SK-N-SH treated with all-trans-retinoic acid at 6 μM for 48 hours (cell line): Measurements from ENCODE around the gene RBM6.
"Not testable (repeated sequence)": the region's sequence is repeated elsewhere in the genome, so short reads cannot be mapped to it uniquely, and the experiment has no call there.

Source experiments
- ATAC-seq: fragments of 200-7000 bp; cut with Tn5 transposase; 3 replicates; pipeline ENCODE4 v1.9.1; 2020; ENCODE audit warnings: mild to moderate bottlenecking, moderate library complexity
- ARNTL ChIP-seq: fragments of 450-650 bp; formaldehyde crosslinking; IDR thresholded peaks from 2 replicates; pipeline ENCODE4 v1.5.0; 2020; ENCODE audit warnings: low read depth, mild to moderate bottlenecking, moderate library complexity, borderline replicate concordance
- BACH2 ChIP-seq: fragments of 250-450 bp; sonication (Bioruptor Pico); IDR thresholded peaks from 2 replicates; pipeline ENCODE4 v1.9.0; 2021; ENCODE audit warnings: mild to moderate bottlenecking, borderline replicate concordance
- CSDC2 ChIP-seq: fragments of 250-450 bp; sonication (Bioruptor Pico); IDR thresholded peaks from 2 replicates; pipeline ENCODE4 v1.5.0; 2020; ENCODE audit warnings: mild to moderate bottlenecking, moderate library complexity
- ESRRG ChIP-seq: fragments of 250-450 bp; sonication (Bioruptor Pico); IDR thresholded peaks from 2 replicates; pipeline ENCODE4 v1.6.1; 2021; ENCODE audit warnings: mild to moderate bottlenecking
- GLIS3 ChIP-seq: fragments of 250-450 bp; sonication (Bioruptor Pico); IDR thresholded peaks from 2 replicates; pipeline ENCODE4 v1.5.0; 2020; ENCODE audit warnings: mild to moderate bottlenecking, moderate library complexity
- OSR1 ChIP-seq: fragments of 250-450 bp; sonication (Bioruptor Pico); IDR thresholded peaks from 2 replicates; pipeline ENCODE4 v1.8.0; 2022; ENCODE audit warnings: moderate library complexity, mild to moderate bottlenecking, inconsistent platforms
- PPARA ChIP-seq: fragments of 250-450 bp; sonication (Bioruptor Pico); IDR thresholded peaks from 2 replicates; pipeline ENCODE4 v1.5.0; 2020; ENCODE audit warnings: mild to moderate bottlenecking, borderline replicate concordance
- RARB ChIP-seq: fragments of 250-450 bp; sonication (Bioruptor Pico); IDR thresholded peaks from 2 replicates; pipeline ENCODE4 v1.8.0; 2021; ENCODE audit warnings: mild to moderate bottlenecking, moderate library complexity
- SNAI2 ChIP-seq: fragments of 250-450 bp; sonication (Bioruptor Pico); IDR thresholded peaks from 2 replicates; pipeline ENCODE4 v1.5.0; 2020; ENCODE audit warnings: mild to moderate bottlenecking, moderate library complexity
- TCF4 ChIP-seq: fragments of 250-450 bp; sonication (Bioruptor Pico); IDR thresholded peaks from 2 replicates; pipeline ENCODE4 v1.8.0; 2021; ENCODE audit warnings: mild to moderate bottlenecking, moderate library complexity, borderline replicate concordance
- TOX ChIP-seq: fragments of 250-450 bp; sonication (Bioruptor Pico); IDR thresholded peaks from 2 replicates; pipeline ENCODE4 v1.8.0; 2021; ENCODE audit warnings: mild to moderate bottlenecking, moderate library complexity, borderline replicate concordance
- ZC3H10 ChIP-seq: fragments of 250-450 bp; sonication (Bioruptor Pico); IDR thresholded peaks from 2 replicates; pipeline ENCODE4 v1.5.1; 2021; ENCODE audit warnings: mild to moderate bottlenecking, moderate library complexity
- ZFP3 ChIP-seq: fragments of 250-450 bp; sonication (Bioruptor Pico); IDR thresholded peaks from 2 replicates; pipeline ENCODE4 v1.5.0; 2020; ENCODE audit warnings: mild to moderate bottlenecking, moderate library complexity
- ZNF565 ChIP-seq: fragments of 450-650 bp; formaldehyde crosslinking; conservative IDR thresholded peaks from 2 replicates; pipeline ENCODE4 v1.5.0; 2020; ENCODE audit warnings: low read depth, mild to moderate bottlenecking, moderate library complexity
- ZNF70 ChIP-seq: fragments of 450-650 bp; formaldehyde crosslinking; IDR thresholded peaks from 2 replicates; pipeline ENCODE4 v1.5.0; 2020; ENCODE audit warnings: mild to moderate bottlenecking, moderate library complexity
- TF ChIP-seq, protein P1 (sequence below): fragments of 250-450 bp; sonication (Bioruptor Pico); IDR thresholded peaks from 2 replicates; pipeline ENCODE4 v1.5.1; 2021; ENCODE audit warnings: mild to moderate bottlenecking, moderate library complexity
- TF ChIP-seq, protein P2 (sequence below): fragments of 250-450 bp; sonication (Bioruptor Pico); IDR thresholded peaks from 2 replicates; pipeline ENCODE4 v1.8.0; 2020; ENCODE audit warnings: mild to moderate bottlenecking, moderate library complexity, borderline replicate concordance
- TF ChIP-seq, protein P3 (sequence below): fragments of 250-450 bp; sonication (Bioruptor Pico); IDR thresholded peaks from 2 replicates; pipeline ENCODE4 v1.5.1; 2020; ENCODE audit warnings: low read depth, mild to moderate bottlenecking, moderate library complexity
- TF ChIP-seq, protein P4 (sequence below): fragments of 250-450 bp; sonication (Bioruptor Pico); IDR thresholded peaks from 2 replicates; pipeline ENCODE4 v1.5.0; 2020; ENCODE audit warnings: mild to moderate bottlenecking, moderate library complexity

RBM6 gene

DNA sequence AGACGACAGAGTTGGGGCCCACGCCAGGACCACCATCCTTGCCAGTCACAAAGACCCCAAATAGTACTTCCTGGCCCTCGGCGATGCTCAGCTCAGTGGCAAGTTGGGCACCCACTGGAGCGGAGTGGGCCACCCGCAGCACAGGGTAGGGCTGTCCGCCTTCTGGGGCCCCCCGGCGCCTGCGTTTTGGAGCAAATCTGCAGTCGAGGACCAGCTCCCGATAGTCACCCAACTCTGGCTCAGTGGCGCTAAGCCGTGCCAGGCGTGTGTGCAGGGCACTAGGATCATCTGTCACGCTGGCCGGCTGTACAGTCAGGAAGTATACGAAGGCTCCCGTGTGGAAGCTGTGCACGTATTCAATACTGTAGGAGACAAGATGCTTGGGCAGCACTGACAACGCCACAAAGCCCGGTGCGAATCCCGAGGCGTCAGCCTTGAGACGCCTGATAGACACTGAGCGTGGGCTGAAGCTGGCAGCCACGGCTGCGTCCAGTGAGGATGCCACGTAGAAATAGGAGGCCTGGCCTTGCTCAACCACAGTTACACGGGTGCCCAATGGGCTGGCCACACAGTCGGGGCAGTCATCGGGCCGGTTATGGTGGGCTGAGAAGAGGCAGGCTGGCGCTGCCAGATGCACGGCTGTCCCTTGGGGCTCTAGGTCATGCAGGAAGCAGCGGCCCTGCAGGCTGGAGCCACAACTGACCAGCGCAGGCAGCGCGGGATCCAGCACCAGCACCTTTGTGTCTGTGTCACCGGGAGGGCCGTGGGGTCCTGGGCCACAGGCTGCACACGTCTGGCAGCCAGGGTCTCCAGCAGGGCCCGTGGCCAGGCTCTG lies 37.2 kb upstream of the RBM6 start:
- ATAC-seq = no peak
- no peak for TF ChIP-seq BACH2 (CRISPR knock-in tag)
- TF ChIP-seq TOX (CRISPR knock-in tag) = no peak

DNA sequence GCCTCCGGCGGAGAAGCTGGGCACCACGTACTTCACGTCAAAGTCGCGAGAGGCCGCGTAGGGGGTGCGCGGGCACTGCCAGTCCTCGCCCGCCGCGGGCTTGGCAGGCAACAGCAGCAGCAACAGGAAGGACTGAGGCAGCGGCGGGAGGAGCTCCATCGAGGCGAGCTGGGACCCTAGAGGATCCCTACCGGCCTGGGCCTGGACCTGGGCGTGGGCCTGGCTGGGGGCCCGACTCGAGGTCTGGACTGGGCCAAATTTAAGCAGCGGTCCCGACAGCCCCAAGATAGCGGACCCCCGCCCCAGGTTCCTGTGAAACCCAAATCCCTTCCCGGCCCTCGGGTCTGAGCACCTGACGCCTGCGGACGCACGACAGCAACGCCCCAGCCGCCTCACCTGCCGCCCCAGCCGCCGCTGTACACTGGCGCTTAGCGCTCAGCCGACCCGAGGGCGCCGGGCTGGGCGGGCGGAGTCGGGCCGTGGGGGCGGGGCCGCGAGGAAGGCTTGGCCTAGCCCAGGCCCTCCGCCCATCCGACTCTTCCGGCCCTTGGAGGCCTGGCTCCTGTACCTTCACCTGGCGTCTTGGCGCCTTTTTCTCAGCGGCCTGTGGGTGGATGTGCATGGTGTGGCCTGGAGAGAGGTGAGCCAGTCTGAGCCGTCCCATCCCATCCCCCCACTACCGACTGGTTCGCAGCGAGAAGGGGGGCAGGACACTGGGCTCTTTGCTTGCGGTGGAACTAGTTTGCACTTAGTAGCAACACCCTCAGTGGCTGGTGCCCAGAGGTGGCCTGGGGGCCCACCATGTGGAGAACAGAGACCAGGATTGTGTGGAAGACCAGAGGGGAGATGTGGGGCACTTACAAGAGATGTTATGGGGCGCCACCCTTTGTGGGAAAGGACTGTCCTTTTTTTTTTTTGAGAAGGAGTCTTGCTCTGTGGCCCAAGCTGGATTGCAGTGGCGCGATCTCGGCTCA lies 36.2 kb upstream of the RBM6 start, which contains the start of gene MST1R:
TSS of gene MST1R (minus strand) at position 423 of the 974 bp plus-strand sequence. CDS start at position 159, 264 bp downstream.
- TF ChIP-seq TCF4 (CRISPR knock-in tag) (no peak), BACH2 (CRISPR knock-in tag) (no peak), RARB (no peak), ARNTL (CRISPR knock-in tag) (no peak)
- TF ChIP-seq, all 23 proteins: peak for 0
- ATAC-seq = no peak

DNA sequence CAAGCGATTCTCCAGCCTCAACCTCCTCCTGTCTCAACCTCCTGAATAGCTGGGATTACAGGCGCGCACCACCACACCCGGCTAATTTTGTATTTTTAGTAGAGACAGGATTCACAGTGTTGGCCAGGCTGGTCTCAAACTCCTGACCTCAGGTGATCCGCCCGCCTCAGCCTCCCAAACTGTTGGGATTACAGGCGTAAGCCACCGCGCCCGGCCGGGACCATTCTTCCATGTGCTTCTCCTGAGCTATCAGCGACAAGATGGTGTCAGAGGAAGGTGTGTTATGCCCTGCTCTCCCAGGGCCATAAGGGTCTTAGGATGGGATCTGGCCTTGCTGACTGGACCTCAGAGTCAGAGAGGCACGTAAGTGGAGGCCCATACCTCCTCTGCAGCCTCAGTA lies 35.5 kb upstream of the RBM6 start:
- not testable (repeated sequence) for ATAC-seq

DNA sequence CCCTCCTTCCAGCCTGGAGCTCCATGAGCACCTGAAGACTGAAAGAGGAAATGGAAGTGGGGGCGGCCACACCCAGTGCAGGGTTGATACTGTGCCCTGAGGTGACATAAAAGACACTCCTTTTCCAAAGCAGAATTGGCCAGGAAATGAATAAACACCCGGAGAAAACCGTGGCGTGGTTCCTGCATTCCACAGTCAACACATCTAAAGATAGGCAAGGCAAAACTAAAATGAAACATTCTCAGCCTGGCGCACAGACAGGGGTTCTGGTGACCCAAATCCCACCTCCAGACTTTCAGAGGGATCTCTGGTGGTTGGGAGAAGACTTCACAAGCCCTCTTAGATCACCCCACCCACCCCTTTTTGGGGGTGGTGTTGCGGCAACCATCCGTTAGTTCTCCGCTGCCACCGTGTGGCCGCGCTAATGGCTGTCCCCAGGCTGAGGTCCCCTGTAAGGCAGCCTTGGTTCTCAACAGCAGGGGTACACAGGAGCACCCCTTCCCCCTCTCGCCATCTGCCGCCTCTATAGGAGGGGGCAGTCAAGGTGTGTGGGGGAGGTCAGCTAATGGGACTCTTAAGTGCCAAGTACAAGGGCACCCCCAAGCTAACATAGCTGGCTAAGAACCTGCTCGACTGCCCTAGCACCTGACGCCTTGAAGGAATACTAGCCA lies 33.7 kb upstream of the RBM6 start:
- no peak for TF ChIP-seq CSDC2 (CRISPR knock-in tag)
- no peak for TF ChIP-seq GLIS3
- TF ChIP-seq ZNF565 = no peak
- TF ChIP-seq, protein P1, sequence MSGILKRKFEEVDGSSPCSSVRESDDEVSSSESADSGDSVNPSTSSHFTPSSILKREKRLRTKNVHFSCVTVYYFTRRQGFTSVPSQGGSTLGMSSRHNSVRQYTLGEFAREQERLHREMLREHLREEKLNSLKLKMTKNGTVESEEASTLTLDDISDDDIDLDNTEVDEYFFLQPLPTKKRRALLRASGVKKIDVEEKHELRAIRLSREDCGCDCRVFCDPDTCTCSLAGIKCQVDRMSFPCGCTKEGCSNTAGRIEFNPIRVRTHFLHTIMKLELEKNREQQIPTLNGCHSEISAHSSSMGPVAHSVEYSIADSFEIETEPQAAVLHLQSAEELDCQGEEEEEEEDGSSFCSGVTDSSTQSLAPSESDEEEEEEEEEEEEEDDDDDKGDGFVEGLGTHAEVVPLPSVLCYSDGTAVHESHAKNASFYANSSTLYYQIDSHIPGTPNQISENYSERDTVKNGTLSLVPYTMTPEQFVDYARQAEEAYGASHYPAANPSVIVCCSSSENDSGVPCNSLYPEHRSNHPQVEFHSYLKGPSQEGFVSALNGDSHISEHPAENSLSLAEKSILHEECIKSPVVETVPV (CRISPR knock-in tag) = no peak
- TF ChIP-seq, protein P2, sequence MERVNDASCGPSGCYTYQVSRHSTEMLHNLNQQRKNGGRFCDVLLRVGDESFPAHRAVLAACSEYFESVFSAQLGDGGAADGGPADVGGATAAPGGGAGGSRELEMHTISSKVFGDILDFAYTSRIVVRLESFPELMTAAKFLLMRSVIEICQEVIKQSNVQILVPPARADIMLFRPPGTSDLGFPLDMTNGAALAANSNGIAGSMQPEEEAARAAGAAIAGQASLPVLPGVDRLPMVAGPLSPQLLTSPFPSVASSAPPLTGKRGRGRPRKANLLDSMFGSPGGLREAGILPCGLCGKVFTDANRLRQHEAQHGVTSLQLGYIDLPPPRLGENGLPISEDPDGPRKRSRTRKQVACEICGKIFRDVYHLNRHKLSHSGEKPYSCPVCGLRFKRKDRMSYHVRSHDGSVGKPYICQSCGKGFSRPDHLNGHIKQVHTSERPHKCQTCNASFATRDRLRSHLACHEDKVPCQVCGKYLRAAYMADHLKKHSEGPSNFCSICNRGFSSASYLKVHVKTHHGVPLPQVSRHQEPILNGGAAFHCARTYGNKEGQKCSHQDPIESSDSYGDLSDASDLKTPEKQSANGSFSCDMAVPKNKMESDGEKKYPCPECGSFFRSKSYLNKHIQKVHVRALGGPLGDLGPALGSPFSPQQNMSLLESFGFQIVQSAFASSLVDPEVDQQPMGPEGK = no peak
- no peak for TF ChIP-seq ZC3H10 (CRISPR knock-in tag)
- no peak for TF ChIP-seq SNAI2 (CRISPR knock-in tag)
- TF ChIP-seq OSR1 (CRISPR knock-in tag) = no peak
- TF ChIP-seq, protein P3, sequence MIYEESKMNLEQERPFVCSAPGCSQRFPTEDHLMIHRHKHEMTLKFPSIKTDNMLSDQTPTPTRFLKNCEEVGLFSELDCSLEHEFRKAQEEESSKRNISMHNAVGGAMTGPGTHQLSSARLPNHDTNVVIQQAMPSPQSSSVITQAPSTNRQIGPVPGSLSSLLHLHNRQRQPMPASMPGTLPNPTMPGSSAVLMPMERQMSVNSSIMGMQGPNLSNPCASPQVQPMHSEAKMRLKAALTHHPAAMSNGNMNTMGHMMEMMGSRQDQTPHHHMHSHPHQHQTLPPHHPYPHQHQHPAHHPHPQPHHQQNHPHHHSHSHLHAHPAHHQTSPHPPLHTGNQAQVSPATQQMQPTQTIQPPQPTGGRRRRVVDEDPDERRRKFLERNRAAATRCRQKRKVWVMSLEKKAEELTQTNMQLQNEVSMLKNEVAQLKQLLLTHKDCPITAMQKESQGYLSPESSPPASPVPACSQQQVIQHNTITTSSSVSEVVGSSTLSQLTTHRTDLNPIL (CRISPR knock-in tag) = no peak
- peak; percentile 41; the same call in 2 of the 3 replicates for ATAC-seq

DNA sequence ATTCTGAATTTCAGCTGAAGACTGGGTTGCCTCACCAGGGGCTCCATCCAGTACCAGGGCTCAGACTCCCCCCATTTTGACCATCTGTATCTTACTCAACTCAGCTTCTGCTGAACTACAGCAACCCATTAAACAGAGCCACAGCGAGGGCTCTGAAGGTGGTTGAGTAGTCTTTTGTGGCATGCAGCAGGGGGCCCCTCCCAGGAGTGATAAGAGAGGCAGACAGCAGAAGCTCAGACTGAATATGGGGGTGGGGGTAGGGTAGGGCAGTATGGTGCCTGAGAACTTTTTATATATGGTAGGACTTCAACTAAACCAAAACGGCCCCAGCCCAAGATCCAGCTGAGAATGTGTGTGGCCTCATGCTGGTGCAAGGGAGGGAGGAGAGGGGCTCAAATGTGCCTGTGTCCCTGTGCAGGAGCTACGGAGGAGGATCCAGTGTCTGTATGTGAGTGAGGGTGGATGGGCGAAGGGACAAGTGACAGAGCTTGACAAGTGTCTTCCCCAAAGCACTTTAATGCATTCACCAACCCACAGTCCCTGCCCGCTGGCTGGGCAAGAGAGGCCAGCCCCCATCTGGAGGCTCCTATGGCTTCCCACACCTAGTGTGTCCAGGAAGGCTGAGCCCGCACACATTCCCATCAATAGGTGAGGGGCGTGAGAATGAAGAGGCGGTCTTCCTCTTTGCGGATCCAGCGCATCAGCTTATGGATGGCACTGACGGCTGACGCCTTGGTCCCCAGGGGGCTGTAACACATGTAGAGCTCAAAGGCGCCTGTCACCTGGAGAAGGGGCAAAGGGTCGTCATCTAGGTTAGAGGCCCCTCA lies 31.4 kb upstream of the RBM6 start:
- ATAC-seq = no peak
- no peak for TF ChIP-seq TCF4 (CRISPR knock-in tag)
- no peak for TF ChIP-seq PPARA (CRISPR knock-in tag)
- TF ChIP-seq ZFP3 (CRISPR knock-in tag) = no peak
- TF ChIP-seq OSR1 (CRISPR knock-in tag) = no peak
- TF ChIP-seq, protein P4, sequence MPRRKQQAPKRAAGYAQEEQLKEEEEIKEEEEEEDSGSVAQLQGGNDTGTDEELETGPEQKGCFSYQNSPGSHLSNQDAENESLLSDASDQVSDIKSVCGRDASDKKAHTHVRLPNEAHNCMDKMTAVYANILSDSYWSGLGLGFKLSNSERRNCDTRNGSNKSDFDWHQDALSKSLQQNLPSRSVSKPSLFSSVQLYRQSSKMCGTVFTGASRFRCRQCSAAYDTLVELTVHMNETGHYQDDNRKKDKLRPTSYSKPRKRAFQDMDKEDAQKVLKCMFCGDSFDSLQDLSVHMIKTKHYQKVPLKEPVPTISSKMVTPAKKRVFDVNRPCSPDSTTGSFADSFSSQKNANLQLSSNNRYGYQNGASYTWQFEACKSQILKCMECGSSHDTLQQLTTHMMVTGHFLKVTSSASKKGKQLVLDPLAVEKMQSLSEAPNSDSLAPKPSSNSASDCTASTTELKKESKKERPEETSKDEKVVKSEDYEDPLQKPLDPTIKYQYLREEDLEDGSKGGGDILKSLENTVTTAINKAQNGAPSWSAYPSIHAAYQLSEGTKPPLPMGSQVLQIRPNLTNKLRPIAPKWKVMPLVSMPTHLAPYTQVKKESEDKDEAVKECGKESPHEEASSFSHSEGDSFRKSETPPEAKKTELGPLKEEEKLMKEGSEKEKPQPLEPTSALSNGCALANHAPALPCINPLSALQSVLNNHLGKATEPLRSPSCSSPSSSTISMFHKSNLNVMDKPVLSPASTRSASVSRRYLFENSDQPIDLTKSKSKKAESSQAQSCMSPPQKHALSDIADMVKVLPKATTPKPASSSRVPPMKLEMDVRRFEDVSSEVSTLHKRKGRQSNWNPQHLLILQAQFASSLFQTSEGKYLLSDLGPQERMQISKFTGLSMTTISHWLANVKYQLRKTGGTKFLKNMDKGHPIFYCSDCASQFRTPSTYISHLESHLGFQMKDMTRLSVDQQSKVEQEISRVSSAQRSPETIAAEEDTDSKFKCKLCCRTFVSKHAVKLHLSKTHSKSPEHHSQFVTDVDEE (CRISPR knock-in tag) = no peak
- TF ChIP-seq, protein P2 = no peak
- no peak for TF ChIP-seq TOX (CRISPR knock-in tag)
- no peak for TF ChIP-seq ZNF70 (CRISPR knock-in tag)
- TF ChIP-seq ESRRG = no peak
- TF ChIP-seq, protein P3 (CRISPR knock-in tag) = no peak
